HepG2 (cell line): ENCODE measurements around the gene GUCY1A2. TPM values are rescaled to one million over a fixed set of nuclear protein-coding genes. Genes with fewer than 3 reads are reported as not detected.

ENCODE experiments used
- ATAC-seq: fragments of 200-7000 bp; cut with Tn5 transposase; 3 replicates; pipeline ENCODE4 v1.9.1; 2020; ENCODE audit warnings: mild to moderate bottlenecking, moderate library complexity
- BruUV-seq: library from RNA; stranded (reverse); fragments of 400-500 nt; replicated peaks from 2 replicates; lab custom pipeline; 2021; lab: Mats Ljungman, UMichigan
- CTCF ChIA-PET: fragments of 300-600 bp; formaldehyde crosslinking; extraction: SDS; loops from one replicate; lab custom pipeline; 2021; ENCODE audit warnings: low total read pairs, inconsistent platforms, low intra/inter-chr PET ratio; lab: Yijun Ruan, JAX
- POLR2A ChIA-PET: fragments of 350-600 bp; sonication (Branson Sonifier 250); formaldehyde crosslinking; loops from one replicate; lab custom pipeline; 2020; ENCODE audit warnings: antibody characterized with exemption, inconsistent platforms; lab: Yijun Ruan, JAX
- DNase-seq: peaks from one replicate; pipeline ENCODE4 v3.0.0-alpha.2; 2015; ENCODE audit warnings: low spot score
- FAIRE-seq: peaks from 3 replicates; lab custom pipeline; 2011; peaks lifted over from hg19 to GRCh38; lab: Jason Lieb, UNC
- H2AFZ ChIP-seq: one replicate; pipeline ENCODE4 v1.6.1; 2011; ENCODE audit warnings: low read length, inconsistent platforms
- H3K27ac ChIP-seq: fragments of 300-600 bp; 3 replicates; pipeline ENCODE4 v1.8.0; 2011; ENCODE audit warnings: mixed run types, mild to moderate bottlenecking, mixed read lengths, low read length, inconsistent platforms; ENCODE audit not compliant: insufficient read depth; ENCODE audit errors: extremely low read length
- H3K27me3 ChIP-seq, 2 experiments: fragments of 200-600 bp in 1 of 2; 2 replicates in 1 of 2; 3 replicates in 1 of 2; pipeline versions ENCODE4 v1.6.0 to v1.8.0; 2011; ENCODE audit warnings: low read length in 2 of 2, mild to moderate bottlenecking in 2 of 2, moderate library complexity in 2 of 2, inconsistent platforms in 1 of 2; ENCODE audit not compliant: insufficient read depth in 2 of 2, control insufficient read depth in 1 of 2
- H3K36me3 ChIP-seq, 2 experiments: fragments of 200-600 bp in 1 of 2; replicated peaks in 1 of 2; 2 replicates in 1 of 2; 3 replicates in 1 of 2; pipeline versions ENCODE4 v1.5.1 to v1.8.0; 2011; ENCODE audit warnings: low read length in 2 of 2, inconsistent platforms in 1 of 2; ENCODE audit not compliant: insufficient read depth in 2 of 2, control insufficient read depth in 1 of 2
- H3K4me1 ChIP-seq: 2 replicates; pipeline ENCODE4 v1.5.1; 2012; ENCODE audit warnings: low read length, inconsistent platforms; ENCODE audit not compliant: insufficient read depth
- H3K4me2 ChIP-seq: 2 replicates; pipeline ENCODE4 v1.6.0; 2011; ENCODE audit warnings: low read depth, low read length, inconsistent platforms
- H3K4me3 ChIP-seq, 3 experiments: fragments of 200-600 bp in 1 of 3; sonication (generic), shearing (Covaris generic) in 1 of 3; replicated peaks in 1 of 3; 2 replicates each; pipeline ENCODE4 v1.5.1; 2011 to 2016; ENCODE audit warnings: low read length in 3 of 3, inconsistent platforms in 2 of 3, low read depth in 2 of 3, mild to moderate bottlenecking in 2 of 3, control low read depth in 1 of 3, mixed read lengths in 1 of 3; ENCODE audit not compliant: insufficient read depth in 1 of 3
- H3K79me2 ChIP-seq: one replicate; pipeline ENCODE4 v1.6.1; 2011; ENCODE audit warnings: low read length, inconsistent platforms; ENCODE audit not compliant: insufficient read depth
- H3K9ac ChIP-seq: 2 replicates; pipeline ENCODE4 v1.6.0; 2011; ENCODE audit warnings: mild to moderate bottlenecking, low read depth, low read length, inconsistent platforms; ENCODE audit not compliant: insufficient read depth
- H3K9me3 ChIP-seq: 2 replicates; pipeline ENCODE4 v1.5.1; 2012; ENCODE audit warnings: mild to moderate bottlenecking, low read length
- H4K20me1 ChIP-seq: 2 replicates; pipeline ENCODE4 v1.6.0; 2011; ENCODE audit warnings: inconsistent platforms, mild to moderate bottlenecking, low read length, moderate library complexity; ENCODE audit not compliant: insufficient read depth
- ATF3 ChIP-seq: sonication (generic); formaldehyde crosslinking; IDR thresholded peaks from 2 replicates; pipeline ENCODE4 v1.4.0; 2020; ENCODE audit warnings: missing genetic modification reagents
- BATF2 ChIP-seq: sonication (generic); formaldehyde crosslinking; IDR thresholded peaks from 2 replicates; pipeline ENCODE4 v1.8.0; 2022; ENCODE audit warnings: mild to moderate bottlenecking, missing genetic modification reagents, moderate library complexity
- CSRNP2 ChIP-seq: sonication (generic); formaldehyde crosslinking; conservative IDR thresholded peaks from 2 replicates; pipeline ENCODE4 v1.8.0; 2022; ENCODE audit warnings: low read depth, missing genetic modification reagents
- GPBP1L1 ChIP-seq: sonication (generic); formaldehyde crosslinking; IDR thresholded peaks from 2 replicates; pipeline ENCODE4 v1.5.0; 2020; ENCODE audit warnings: mild to moderate bottlenecking, missing genetic modification reagents
- HOXA3 ChIP-seq: sonication (generic); formaldehyde crosslinking; IDR thresholded peaks from 2 replicates; pipeline ENCODE4 v1.5.0; 2020; ENCODE audit warnings: missing genetic modification reagents
- KLF13 ChIP-seq: sonication (generic); formaldehyde crosslinking; IDR thresholded peaks from 2 replicates; pipeline ENCODE4 v1.4.0; 2020; ENCODE audit warnings: mild to moderate bottlenecking, missing genetic modification reagents
- MAFK ChIP-seq, 2 experiments: IDR thresholded peaks in 1 of 2; conservative IDR thresholded peaks in 1 of 2; 2 replicates each; pipeline ENCODE4 v1.6.1; 2011; ENCODE audit warnings: improper control_type of control experiment in 2 of 2, low read length in 2 of 2
- MIXL1 ChIP-seq: IDR thresholded peaks from 2 replicates; pipeline ENCODE4 v1.6.1; 2016
- PRPF4 ChIP-seq: fragments of 200-400 bp; formaldehyde crosslinking; IDR thresholded peaks from 2 replicates; pipeline ENCODE4 v1.6.1; 2016; ENCODE audit warnings: low read length, low read depth; ENCODE audit not compliant: poor library complexity, severe bottlenecking
- SMC3 ChIP-seq: IDR thresholded peaks from 2 replicates; pipeline ENCODE4 v1.6.1; 2011; ENCODE audit warnings: low read length, improper control_type of control experiment
- SNAPC2 ChIP-seq: sonication (generic); formaldehyde crosslinking; IDR thresholded peaks from 2 replicates; pipeline ENCODE4 v1.8.1; 2022; ENCODE audit warnings: mild to moderate bottlenecking, missing genetic modification reagents
- SP5 ChIP-seq: IDR thresholded peaks from 2 replicates; pipeline ENCODE4 v1.6.1; 2016; ENCODE audit warnings: low read depth, borderline replicate concordance
- THAP11 ChIP-seq: IDR thresholded peaks from 2 replicates; pipeline ENCODE4 v1.6.1; 2016; ENCODE audit warnings: missing biosample characterization, missing genetic modification reagents
- ZBTB7A ChIP-seq: sonication (generic); formaldehyde crosslinking; IDR thresholded peaks from 2 replicates; pipeline ENCODE4 v1.8.0; 2022; ENCODE audit warnings: mild to moderate bottlenecking, missing genetic modification reagents
- ZC3H13 ChIP-seq: sonication (generic); formaldehyde crosslinking; IDR thresholded peaks from 2 replicates; pipeline ENCODE4 v1.8.1; 2023; ENCODE audit warnings: mild to moderate bottlenecking, missing genetic modification reagents, moderate library complexity
- ZKSCAN1 ChIP-seq: fragments of 150-350 bp; IDR thresholded peaks from 2 replicates; pipeline ENCODE4 v1.6.1; 2014; ENCODE audit warnings: low read length
- ZMYM4 ChIP-seq: sonication (generic); formaldehyde crosslinking; IDR thresholded peaks from 2 replicates; pipeline ENCODE4 v1.8.1; 2023; ENCODE audit warnings: mild to moderate bottlenecking, missing genetic modification reagents
- ZNF451 ChIP-seq: sonication (generic); formaldehyde crosslinking; IDR thresholded peaks from 2 replicates; pipeline ENCODE4 v1.5.0; 2020; ENCODE audit warnings: mild to moderate bottlenecking, missing genetic modification reagents
- ZNF574 ChIP-seq: sonication (generic); formaldehyde crosslinking; IDR thresholded peaks from 2 replicates; pipeline ENCODE4 v1.4.0; 2020; ENCODE audit warnings: missing genetic modification reagents
- ZNF644 ChIP-seq: IDR thresholded peaks from 2 replicates; pipeline ENCODE4 v1.6.1; 2016; ENCODE audit warnings: low read depth
- WGBS: methylation state at CpG from one replicate; pipeline ENCODE4 v1.1.6; 2017; ENCODE audit warnings: low lambda C conversion rate; 5-methylcytosine and 5-hydroxymethylcytosine counted together
- in situ Hi-C: cut with HindIII; loops from 2 replicates; pipeline ENCODE4 v1.10.0; 2017; ENCODE audit warnings: low pct_unique_long_range_greater_than_20kb; ENCODE audit not compliant: extremely low pct_ligation_motif_present
- intact Hi-C: fragments of 100-400 bp; cut with micrococcal nuclease; formaldehyde crosslinking; loops from one replicate; pipeline ENCODE4 v1.10.0; 2022; ENCODE audit not compliant: unreplicated experiment
- polyA plus RNA-seq, 8 experiments: library from polyadenylated mRNA; depleted of rRNA in 3 of 8; stranded (reverse) in 7 of 8; unstranded in 1 of 8; fragments of >200 nt; fragmentation: Illumina TruSeq in 4 of 8; extraction: Trizol in 4 of 8; gene quantifications; 2 replicates each; pipeline versions ENCODE4 v1.2.1 to v1.2.3, GENCODE V29; 2011 to 2016; ENCODE audit warnings: low read depth in 4 of 8, missing spikeins in 1 of 8, mixed read lengths in 1 of 8; ENCODE audit not compliant: insufficient read depth in 1 of 8
- total RNA-seq, 5 experiments: library from RNA; depleted of rRNA; stranded (reverse); fragments of >200 nt; fragmentation: Illumina TruSeq; extraction: Trizol; gene quantifications; 2 replicates each; pipeline ENCODE4 v1.2.3, GENCODE V29; 2016; ENCODE audit warnings: low read depth in 1 of 5

GUCY1A2 gene
- total and polyA plus RNA-seq, 2 of the 13 experiments (the other 11 are each of a cell fraction or from before 2014, with no cell fraction given), result 0.01 to 0.07 TPM

- no peak for TF ChIP-seq ZNF574 (CRISPR knock-in tag)
- TF ChIP-seq HOXA3, result no peak
- TF ChIP-seq, all 625 proteins: peak for 0
Measured at GRCh38 chr11:106821826-106822225, 196.4 kb downstream of the GUCY1A2 start (continued).

- DNase-seq (no peak), FAIRE-seq (no peak), ATAC-seq (no peak)
- Histone ChIP-seq H3K27me3 (no peaks in the 10 kb centered on the region), H3K4me2 (no peak overlapping the region), H3K9ac (no peak overlapping the region), H3K9me3 (no peaks in the 10 kb centered on the region), H3K79me2 (no peaks in the 10 kb centered on the region), H3K27ac (no peak overlapping the region), H4K20me1 (no peaks in the 10 kb centered on the region), H2AFZ (no peak overlapping the region), H3K36me3 (no peaks in the 10 kb centered on the region), H3K4me1 (no peaks in the 10 kb centered on the region), H3K4me3 (no peak overlapping the region)
- intact Hi-C loops, result no loop called here
- BruUV-seq, result no TSS peak
- 0% methylated on average over 1 of the region's 1 CpG for WGBS
- ChIA-PET CTCF (no interaction called here), POLR2A (no interaction called here)
- in situ Hi-C loops, result no loop called here
- TF ChIP-seq ZBTB7A (CRISPR knock-in tag) (no peak), SP5 (CRISPR knock-in tag) (no peak), ZC3H13 (CRISPR knock-in tag) (no peak), PRPF4 (no peak), MIXL1 (CRISPR knock-in tag) (no peak), MAFK (conservative IDR thresholded peaks at IDR 0.05 in 1 of 2, IDR thresholded peaks at IDR 0.05 in 1 of 2; ENCODE audit: low read length in 2 of 2) (no peak), BATF2 (no peak), ATF3 (CRISPR knock-in tag) (no peak), ZNF644 (CRISPR knock-in tag) (no peak), ZNF451 (CRISPR knock-in tag) (no peak), CSRNP2 (CRISPR knock-in tag) (no peak), ZKSCAN1 (no peak), SNAPC2 (no peak), ZMYM4 (no peak), SMC3 (no peak), GPBP1L1 (no peak), THAP11 (CRISPR knock-in tag) (no peak), KLF13 (CRISPR knock-in tag) (no peak)
Measured at GRCh38 chr11:106821291-106821690, 197.0 kb downstream of the GUCY1A2 start.
